ENCODE results near the gene HP.
"Not testable (repeated sequence)": the region's sequence is repeated elsewhere in the genome, so short reads cannot be mapped to it uniquely, and the experiment has no call there.

DNA sequence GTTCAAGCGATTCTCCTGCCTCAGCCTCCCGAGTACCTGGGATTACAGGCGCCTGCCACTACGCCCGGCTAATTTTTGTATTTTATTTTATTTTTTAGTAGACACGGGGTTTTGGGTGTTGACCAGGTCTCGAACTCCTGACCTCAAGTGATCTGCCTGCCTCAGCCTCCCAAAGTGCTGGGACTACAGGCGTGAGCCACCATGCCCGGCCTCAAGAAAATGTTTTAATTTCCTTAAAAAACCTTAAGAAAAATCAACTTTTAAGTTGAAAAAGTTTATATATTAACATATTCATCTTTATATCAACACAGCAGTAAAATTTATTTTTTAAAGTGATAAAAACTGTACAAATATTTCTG is 46.3 kb upstream of the HP start:
- TF ChIP-seq, protein P1, sequence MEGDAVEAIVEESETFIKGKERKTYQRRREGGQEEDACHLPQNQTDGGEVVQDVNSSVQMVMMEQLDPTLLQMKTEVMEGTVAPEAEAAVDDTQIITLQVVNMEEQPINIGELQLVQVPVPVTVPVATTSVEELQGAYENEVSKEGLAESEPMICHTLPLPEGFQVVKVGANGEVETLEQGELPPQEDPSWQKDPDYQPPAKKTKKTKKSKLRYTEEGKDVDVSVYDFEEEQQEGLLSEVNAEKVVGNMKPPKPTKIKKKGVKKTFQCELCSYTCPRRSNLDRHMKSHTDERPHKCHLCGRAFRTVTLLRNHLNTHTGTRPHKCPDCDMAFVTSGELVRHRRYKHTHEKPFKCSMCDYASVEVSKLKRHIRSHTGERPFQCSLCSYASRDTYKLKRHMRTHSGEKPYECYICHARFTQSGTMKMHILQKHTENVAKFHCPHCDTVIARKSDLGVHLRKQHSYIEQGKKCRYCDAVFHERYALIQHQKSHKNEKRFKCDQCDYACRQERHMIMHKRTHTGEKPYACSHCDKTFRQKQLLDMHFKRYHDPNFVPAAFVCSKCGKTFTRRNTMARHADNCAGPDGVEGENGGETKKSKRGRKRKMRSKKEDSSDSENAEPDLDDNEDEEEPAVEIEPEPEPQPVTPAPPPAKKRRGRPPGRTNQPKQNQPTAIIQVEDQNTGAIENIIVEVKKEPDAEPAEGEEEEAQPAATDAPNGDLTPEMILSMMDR (conservative IDR thresholded peaks at IDR 0.05; ENCODE audit: low read length): not testable (repeated sequence)
- not testable (repeated sequence) for TF ChIP-seq EZH2phosphoT487 (IDR thresholded peaks at IDR 0.05; ENCODE audit: borderline replicate concordance)

Measured in Loucy (cell line).